ENCODE results near the gene DPYSL4. TPM values are rescaled to one million over a fixed set of nuclear protein-coding genes. Genes with fewer than 3 reads are reported as not detected.

DPYSL4 gene
- polyA plus RNA-seq, 3 donors = 12.8 to 14.3 (median 14.2) TPM

GRCh38 chr10:132238371-132239125, 51.8 kb downstream of the DPYSL4 start:
- DNase-seq (ENCODE audit: low read depth in 3 of 3, low spot score in 2 of 3) = no peak

GRCh38 chr10:132239126-132240031, 52.6 kb downstream of the DPYSL4 start:
- no peak for DNase-seq (ENCODE audit: low read depth in 3 of 3, low spot score in 2 of 3)

- no peak for DNase-seq (ENCODE audit: low read depth in 3 of 3, low spot score in 2 of 3)
Measured at GRCh38 chr10:132240156-132240555, 53.4 kb downstream of the DPYSL4 start.

- DNase-seq (ENCODE audit: low read depth in 3 of 3, low spot score in 2 of 3) = no peak
Measured at GRCh38 chr10:132240581-132240980, 53.8 kb downstream of the DPYSL4 start.

- no peak for DNase-seq (ENCODE audit: low read depth in 3 of 3, low spot score in 2 of 3)
Measured at GRCh38 chr10:132241086-132241485, 54.3 kb downstream of the DPYSL4 start.

- DNase-seq (ENCODE audit: low read depth in 3 of 3, low spot score in 2 of 3) = no peak
Measured at GRCh38 chr10:132241496-132241895, 54.7 kb downstream of the DPYSL4 start.

GRCh38 chr10:132242103-132242840, 55.5 kb downstream of the DPYSL4 start:
- no peak for DNase-seq (ENCODE audit: low read depth in 3 of 3, low spot score in 2 of 3)

GRCh38 chr10:132243141-132243540, 56.4 kb downstream of the DPYSL4 start:
- no peak for DNase-seq (ENCODE audit: low read depth in 3 of 3, low spot score in 2 of 3)

GRCh38 chr10:132243626-132244025, 56.9 kb downstream of the DPYSL4 start:
- no peak for DNase-seq (ENCODE audit: low read depth in 3 of 3, low spot score in 2 of 3)

- DNase-seq (ENCODE audit: low read depth in 3 of 3, low spot score in 2 of 3) = no peak
Measured at GRCh38 chr10:132245056-132245455, 58.3 kb downstream of the DPYSL4 start.

- no peak for DNase-seq (ENCODE audit: low read depth in 3 of 3, low spot score in 2 of 3)
Measured at GRCh38 chr10:132246296-132246695, 59.5 kb downstream of the DPYSL4 start.

GRCh38 chr10:132247943-132248342, 61.2 kb downstream of the DPYSL4 start:
- DNase-seq (ENCODE audit: low read depth in 3 of 3, low spot score in 2 of 3) = no peak

GRCh38 chr10:132248455-132249225, 61.9 kb downstream of the DPYSL4 start:
- no peak for DNase-seq (ENCODE audit: low read depth in 3 of 3, low spot score in 2 of 3)

- DNase-seq (ENCODE audit: low read depth in 3 of 3, low spot score in 2 of 3) = no peak
Measured at GRCh38 chr10:132249226-132249724, 62.5 kb downstream of the DPYSL4 start.

GRCh38 chr10:132249824-132250375, 63.2 kb downstream of the DPYSL4 start:
- no peak for DNase-seq (ENCODE audit: low read depth in 3 of 3, low spot score in 2 of 3)

- no peak for DNase-seq (ENCODE audit: low read depth in 3 of 3, low spot score in 2 of 3)
Measured at GRCh38 chr10:132250481-132251475, 64.0 kb downstream of the DPYSL4 start.

GRCh38 chr10:132251928-132252327, 65.2 kb downstream of the DPYSL4 start:
- no peak for DNase-seq (ENCODE audit: low read depth in 3 of 3, low spot score in 2 of 3)

- no peak for DNase-seq (ENCODE audit: low read depth in 3 of 3, low spot score in 2 of 3)
Measured at GRCh38 chr10:132252412-132252811, 65.7 kb downstream of the DPYSL4 start.

Data from right renal cortex interstitium (tissue), 3 donors.